GM12878 (cell line): ENCODE results near the gene RGS1. TPM values are rescaled to one million over a fixed set of nuclear protein-coding genes. Genes with fewer than 3 reads are reported as not detected.

Source experiments
- CHD4 ChIP-seq: fragments of 200-600 bp; sonication (generic); IDR thresholded peaks from 2 replicates; pipeline ENCODE4 v1.6.1; 2016; ENCODE audit warnings: mild to moderate bottlenecking
- DPF2 ChIP-seq: fragments of 450-650 bp; IDR thresholded peaks from 2 replicates; pipeline ENCODE4 v1.6.1; 2017; ENCODE audit warnings: mild to moderate bottlenecking
- EP300 ChIP-seq, 2 experiments: fragments of 150-350 bp in 1 of 2; IDR thresholded peaks; 2 replicates each; pipeline ENCODE4 v1.6.1; 2011 to 2012; ENCODE audit warnings: low read depth in 2 of 2, low read length in 2 of 2, borderline replicate concordance in 1 of 2, improper control_type of control experiment in 1 of 2, inconsistent platforms in 1 of 2; ENCODE audit not compliant: control insufficient read depth in 1 of 2
- EZH2 ChIP-seq: IDR thresholded peaks from 2 replicates; pipeline ENCODE4 v1.6.1; 2012; ENCODE audit warnings: low read depth, mild to moderate bottlenecking, control low read depth, inconsistent platforms, low read length, borderline replicate concordance; ENCODE audit not compliant: control insufficient read depth
- HCFC1 ChIP-seq: fragments of 150-350 bp; IDR thresholded peaks from 2 replicates; pipeline ENCODE4 v1.6.1; 2014; ENCODE audit warnings: low read length
- IRF3 ChIP-seq: fragments of 450-650 bp; IDR thresholded peaks from 2 replicates; pipeline ENCODE4 v1.6.1; 2014; ENCODE audit warnings: mild to moderate bottlenecking
- MTA3 ChIP-seq: IDR thresholded peaks from 2 replicates; pipeline ENCODE4 v1.6.1; 2012; ENCODE audit warnings: low read length, inconsistent platforms, borderline replicate concordance
- NFYA ChIP-seq: IDR thresholded peaks from 2 replicates; pipeline ENCODE4 v1.6.1; 2011; ENCODE audit warnings: low read depth, mild to moderate bottlenecking, low read length, improper control_type of control experiment, borderline replicate concordance
- PAX5 ChIP-seq: IDR thresholded peaks from 2 replicates; pipeline ENCODE4 v1.6.1; 2011; ENCODE audit warnings: low read depth, low read length, borderline replicate concordance
- RELA ChIP-seq: fragments of 450-650 bp; IDR thresholded peaks from 2 replicates; pipeline ENCODE4 v1.8.0; 2014; ENCODE audit warnings: borderline replicate concordance; ENCODE audit not compliant: partially characterized antibody
- SMAD1 ChIP-seq: fragments of 450-650 bp; IDR thresholded peaks from 2 replicates; pipeline ENCODE4 v1.6.1; 2018; ENCODE audit warnings: mild to moderate bottlenecking, low read depth; ENCODE audit not compliant: partially characterized antibody
- SPI1 ChIP-seq: IDR thresholded peaks from 2 replicates; pipeline ENCODE4 v1.6.1; 2011; ENCODE audit warnings: low read depth, mild to moderate bottlenecking, low read length, moderate library complexity, borderline replicate concordance; ENCODE audit not compliant: insufficient read depth
- SUZ12 ChIP-seq: fragments of 200-600 bp; sonication (generic); IDR thresholded peaks from one replicate; pipeline ENCODE4 v1.6.1; 2018; ENCODE audit warnings: antibody characterized with exemption, mild to moderate bottlenecking; ENCODE audit not compliant: unreplicated experiment
- TARDBP ChIP-seq: IDR thresholded peaks from 2 replicates; pipeline ENCODE4 v1.6.1; 2016; ENCODE audit warnings: borderline replicate concordance
- TBL1XR1 ChIP-seq: IDR thresholded peaks from 2 replicates; pipeline ENCODE4 v1.6.1; 2012; ENCODE audit warnings: low read depth, low read length, improper control_type of control experiment
- USF1 ChIP-seq: IDR thresholded peaks from 2 replicates; pipeline ENCODE4 v1.6.1; 2011; ENCODE audit warnings: borderline replicate concordance, low read depth, mild to moderate bottlenecking, moderate library complexity, mixed read lengths, low read length; ENCODE audit not compliant: insufficient read depth; ENCODE audit errors: extremely low read length
- ZNF24 ChIP-seq: fragments of 450-650 bp; IDR thresholded peaks from 2 replicates; pipeline ENCODE4 v1.6.1; 2017; ENCODE audit warnings: antibody characterized with exemption, mild to moderate bottlenecking
- polyA plus RNA-seq, 11 experiments: library from polyadenylated mRNA; depleted of rRNA in 4 of 11; unstranded in 6 of 11; stranded (reverse) in 5 of 11; fragments of >200 nt; fragmentation: Nextera tagmentation in 4 of 11; fragmentation: Illumina TruSeq in 1 of 11; extraction: Ambion mirVana in 4 of 11; extraction: Trizol in 1 of 11; gene quantifications; 1 replicate in 1 of 11; 2 replicates in 10 of 11; pipeline versions ENCODE4 v1.2.1 to v1.2.3, GENCODE V29; 2011 to 2016; ENCODE audit warnings: inconsistent platforms in 2 of 11, missing spikeins in 2 of 11, low read depth in 1 of 11
- total RNA-seq, 4 experiments: library from RNA; depleted of rRNA in 3 of 4; stranded (reverse); fragments of >200 nt in 3 of 4; fragmentation: Illumina TruSeq in 1 of 4; extraction: Trizol in 1 of 4; gene quantifications; 2 replicates each; pipeline versions ENCODE4 v1.2.1 to v1.2.3, GENCODE V29; 2013 to 2021

RGS1 gene
- total and polyA plus RNA-seq, 10 of the 15 experiments (the other 5 are each of a cell fraction or from before 2014, with no cell fraction given), result 20.7 to 882 (median 45.9) TPM

GRCh38 chr1:192579010-192579738, 3.6 kb downstream of the RGS1 start (continued):
- no peak for TF ChIP-seq HCFC1
- TF ChIP-seq CHD4, result no peak
- TF ChIP-seq NFYA, result no peak
- TF ChIP-seq ZNF24, result 0 out of 2 replicates have a peak, but pooled peaks have one; percentile 56
- TF ChIP-seq PAX5, result no peak
- peak; percentile 31; the same call in 1 of the 2 replicates for TF ChIP-seq DPF2
- TF ChIP-seq SUZ12, result no peak
- TF ChIP-seq TARDBP, result no peak
- no peak for TF ChIP-seq RELA
- no peak for TF ChIP-seq USF1
- TF ChIP-seq EP300 (IDR thresholded peaks at IDR 0.05; ENCODE audit: borderline replicate concordance in 1 of 2, control insufficient read depth in 1 of 2, low read depth in 2 of 2, low read length in 2 of 2), result 0 out of 4 replicates have a peak, but pooled peaks of 1 of the 2 experiments have one; percentile 15
- no peak for TF ChIP-seq IRF3
- TF ChIP-seq SPI1, result no peak
- TF ChIP-seq MTA3, result no peak
- peak; percentile 98 for TF ChIP-seq SMAD1
- TF ChIP-seq EZH2, result no peak
- 0 out of 2 replicates have a peak, but pooled peaks have one; percentile 10 for TF ChIP-seq TBL1XR1
